Right atrium auricular region (tissue), 2 donors: ENCODE measurements around the gene CAMK4. TPM values are rescaled to one million over a fixed set of nuclear protein-coding genes. Genes with fewer than 3 reads are reported as not detected.

Experiments
- DNase-seq: peaks from one replicate; pipeline ENCODE4 v3.0.0-alpha.2; 2019; ENCODE audit warnings: low spot score
- H3K27ac ChIP-seq, 2 donors: fragments of 200-600 bp; sonication (generic); 1 replicate in 1 of 2; 2 replicates in 1 of 2; pipeline ENCODE4 v1.5.1; 2016 to 2019
- H3K27me3 ChIP-seq, 2 donors: fragments of 200-600 bp; sonication (generic); one replicate each; pipeline versions ENCODE4 v1.5.1 to v1.6.0; 2017 to 2019
- H3K36me3 ChIP-seq: fragments of 200-600 bp; sonication (generic); one replicate; pipeline ENCODE4 v1.5.1; 2016
- H3K4me1 ChIP-seq, 2 donors: fragments of 200-600 bp; sonication (generic); one replicate each; pipeline versions ENCODE4 v1.5.1 to v1.6.0; 2017 to 2019
- H3K4me3 ChIP-seq, 2 donors: fragments of 200-600 bp; sonication (generic); 1 replicate in 1 of 2; 2 replicates in 1 of 2; pipeline ENCODE4 v1.5.1; 2017 to 2019; ENCODE audit warnings: mild to moderate bottlenecking in 1 of 2, moderate library complexity in 1 of 2
- H3K9me3 ChIP-seq, 2 donors: fragments of 200-600 bp; sonication (generic); one replicate each; pipeline ENCODE4 v1.5.1; 2019
- CTCF ChIP-seq, 2 donors: fragments of 200-600 bp; sonication (generic); IDR thresholded peaks; one replicate each; pipeline ENCODE4 v1.5.1; 2019; ENCODE audit warnings: antibody characterized with exemption in 2 of 2
- total RNA-seq, 2 donors: library from RNA; depleted of rRNA; stranded (reverse); fragments of >200 nt; gene quantifications; one replicate each; pipeline ENCODE4 v1.1.0, GENCODE V29; 2016

The CAMK4 gene
- total RNA-seq, 2 donors from 2014 or later: 0.11 to 0.67 TPM

GRCh38 chr5:111535879-111536549, 311.8 kb downstream of the CAMK4 start:
- TF ChIP-seq CTCF (IDR thresholded peaks at IDR 0.05): no peak
- H3K27me3 ChIP-seq: no peaks in the 10 kb centered on the region
- peaks cover 0 to 9% of the 10 kb centered on the region in 2 donors for H3K9me3 ChIP-seq
- no peak for DNase-seq
- H3K4me1 ChIP-seq: no peaks in the 10 kb centered on the region
- H3K27ac ChIP-seq: no peak overlapping the region
- H3K36me3 ChIP-seq: no peaks in the 10 kb centered on the region
- H3K4me3 ChIP-seq: no peak overlapping the region

- H3K36me3 ChIP-seq: no peaks in the 10 kb centered on the region
- peaks cover 0 to 9% of the 10 kb centered on the region in 2 donors for H3K9me3 ChIP-seq
- H3K4me1 ChIP-seq: no peaks in the 10 kb centered on the region
- H3K4me3 ChIP-seq: no peak overlapping the region
- H3K27me3 ChIP-seq: no peaks in the 10 kb centered on the region
- H3K27ac ChIP-seq: no peak overlapping the region
- no peak for DNase-seq
- TF ChIP-seq CTCF (IDR thresholded peaks at IDR 0.05): no peak
Measured at GRCh38 chr5:111537141-111538024, 313.2 kb downstream of the CAMK4 start.

Other genes starting within 250 kb of the CAMK4 start
- gene TSLP, start 152.7 kb upstream of the CAMK4 start, total RNA-seq: 1 to 10 TPM; 1.8 to 2.3 TPM
- 10 to 100 TPM; 10.5 to 12.6 TPM for gene WDR36, start 132.0 kb upstream of the CAMK4 start, total RNA-seq